CD4-positive, alpha-beta memory T cell (primary cell): ENCODE data around the gene PPP2R2B. TPM values are rescaled to one million over a fixed set of nuclear protein-coding genes. Genes with fewer than 3 reads are reported as not detected.

Source experiments
- CTCF ChIA-PET: fragments of 350-600 bp; sonication (Branson Sonifier 250); formaldehyde crosslinking; loops from one replicate; lab custom pipeline; 2021; ENCODE audit warnings: inconsistent platforms; ENCODE audit not compliant: partially characterized antibody; lab: Charles Lee
- POLR2A ChIA-PET: fragments of 350-600 bp; sonication (Branson Sonifier 250); formaldehyde crosslinking; loops from one replicate; lab custom pipeline; 2021; ENCODE audit not compliant: partially characterized antibody; lab: Charles Lee
- DNase-seq, 5 donors: peaks; one replicate each; pipeline versions ENCODE4 v3.0.0 to v3.0.0-alpha.2; 2020 to 2022; ENCODE audit warnings: mixed read lengths in 1 of 5
- H3K27ac ChIP-seq: one replicate; pipeline ENCODE4 v1.7.0; 2013; ENCODE audit warnings: low read depth, low read length
- H3K27me3 ChIP-seq: 2 replicates; pipeline ENCODE4 v1.7.0; 2013; ENCODE audit warnings: mild to moderate bottlenecking, low read length, moderate library complexity; ENCODE audit not compliant: insufficient read depth
- H3K36me3 ChIP-seq: 2 replicates; pipeline ENCODE4 v1.7.0; 2013; ENCODE audit warnings: mild to moderate bottlenecking, low read length, moderate library complexity; ENCODE audit not compliant: insufficient read depth
- H3K4me1 ChIP-seq: 2 replicates; pipeline ENCODE4 v1.7.0; 2013; ENCODE audit warnings: mild to moderate bottlenecking, low read length, moderate library complexity; ENCODE audit not compliant: insufficient read depth
- H3K4me3 ChIP-seq, 2 donors: one replicate each; pipeline ENCODE4 v1.7.0; 2013; ENCODE audit warnings: low read length in 2 of 2, mild to moderate bottlenecking in 1 of 2
- H3K9me3 ChIP-seq, 2 donors: one replicate each; pipeline ENCODE4 v1.7.0; 2013; ENCODE audit warnings: low read length in 2 of 2, control low read depth in 1 of 2; ENCODE audit not compliant: control insufficient read depth in 1 of 2
- H3K27ac Mint-ChIP-seq, 7 donors: one replicate each; pipeline ENCODE4 v1.8.0; 2020 to 2021; ENCODE audit warnings: mixed read lengths in 7 of 7, mild to moderate bottlenecking in 6 of 7, inconsistent platforms in 3 of 7, moderate library complexity in 3 of 7
- H3K27me3 Mint-ChIP-seq, 2 donors: one replicate each; pipeline ENCODE4 v1.8.0; 2020 to 2021; ENCODE audit warnings: mixed read lengths in 2 of 2
- H3K36me3 Mint-ChIP-seq, 2 donors: one replicate each; pipeline ENCODE4 v1.8.0; 2020 to 2021; ENCODE audit warnings: mixed read lengths in 2 of 2, inconsistent platforms in 1 of 2, mild to moderate bottlenecking in 1 of 2
- H3K4me1 Mint-ChIP-seq, 4 donors: one replicate each; pipeline ENCODE4 v1.8.0; 2020 to 2021; ENCODE audit warnings: mixed read lengths in 4 of 4, mild to moderate bottlenecking in 1 of 4
- H3K4me3 Mint-ChIP-seq, 8 donors: one replicate each; pipeline ENCODE4 v1.8.0; 2020 to 2021; ENCODE audit warnings: mixed read lengths in 8 of 8, mild to moderate bottlenecking in 7 of 8, moderate library complexity in 6 of 8, inconsistent platforms in 3 of 8
- H3K9me3 Mint-ChIP-seq, 8 donors: one replicate each; pipeline ENCODE4 v1.8.0; 2020 to 2021; ENCODE audit warnings: mixed read lengths in 8 of 8, mild to moderate bottlenecking in 5 of 8, inconsistent platforms in 3 of 8, moderate library complexity in 1 of 8
- intact Hi-C: fragments of 100-400 bp; cut with micrococcal nuclease; formaldehyde crosslinking; loops from one replicate; pipeline ENCODE4 v1.15.1; 2023
- polyA plus RNA-seq, 2 donors: library from polyadenylated mRNA; unstranded; fragments of 300-500 nt; fragmentation: Illumina TruSeq; gene quantifications; one replicate each; pipeline ENCODE4 v1.2.3, GENCODE V29; 2021
- total RNA-seq, 2 experiments: library from RNA; stranded (reverse); gene quantifications; one replicate each; pipeline ENCODE4 v1.2.3, GENCODE V29; 2021

Gene PPP2R2B
- total and polyA plus RNA-seq, 4 experiments from 2014 or later, result 3.1 to 13.0 (median 6.7) TPM

GRCh38 chr5:146910239-146910638, 31.7 kb upstream of the PPP2R2B start:
- Histone ChIP-seq H3K27ac (no peak overlapping the region), H3K27me3 (no peaks in the 10 kb centered on the region), H3K4me3 (no peak overlapping the region), H3K4me1 (peaks cover 3% of the 10 kb centered on the region), H3K9me3 (no peaks in the 10 kb centered on the region), H3K36me3 (no peaks in the 10 kb centered on the region)
- intact Hi-C loops, result no loop called here
- no peak for DNase-seq
- ChIA-PET POLR2A (no interaction called here), CTCF (interaction anchor here (0.9 kb wide), 1 partner anchor 10 kb away, joined by 3 read pairs; no protein-coding TSS in a partner anchor)
- no peaks in the 10 kb centered on the region for H3K27me3 Mint-ChIP-seq
- H3K4me3 Mint-ChIP-seq, result no peak overlapping the region
- no peak overlapping the region for H3K27ac Mint-ChIP-seq
- peaks cover 0 to 2% (median 0%) of the 10 kb centered on the region in 8 donors for H3K9me3 Mint-ChIP-seq
- peaks cover 3 to 7% (median 4%) of the 10 kb centered on the region in 4 donors for H3K4me1 Mint-ChIP-seq
- no peaks in the 10 kb centered on the region for H3K36me3 Mint-ChIP-seq

- Mint-ChIP-seq H3K27ac (no peak overlapping the region), H3K4me3 (no peak overlapping the region), H3K27me3 (peaks cover 1 to 2% of the 10 kb centered on the region in 2 donors), H3K9me3 (peaks cover 0 to 4% (median 0%) of the 10 kb centered on the region in 8 donors), H3K36me3 (no peaks in the 10 kb centered on the region), H3K4me1 (peaks cover 3 to 7% (median 4%) of the 10 kb centered on the region in 4 donors)
- no peaks in the 10 kb centered on the region for H3K36me3 ChIP-seq
- no peaks in the 10 kb centered on the region for H3K9me3 ChIP-seq
- ChIA-PET POLR2A (no interaction called here), CTCF (interaction anchor here (0.9 to 1.6 kb wide), 2 partner anchors 9 to 56 kb away, joined by 3 to 4 read pairs; no protein-coding TSS in a partner anchor)
- H3K4me3 ChIP-seq, result no peak overlapping the region
- intact Hi-C loops, result no loop called here
- H3K27me3 ChIP-seq, result no peaks in the 10 kb centered on the region
- DNase-seq, result no peak
- H3K4me1 ChIP-seq, result peaks cover 3% of the 10 kb centered on the region
- no peak overlapping the region for H3K27ac ChIP-seq
These were observed 30.9 kb upstream of the PPP2R2B start for GRCh38 chr5:146909255-146910068.

GRCh38 chr5:146906803-146907202, 28.2 kb upstream of the PPP2R2B start:
- Histone ChIP-seq H3K27ac (no peak overlapping the region), H3K4me1 (peaks cover 3% of the 10 kb centered on the region), H3K27me3 (no peaks in the 10 kb centered on the region), H3K9me3 (no peaks in the 10 kb centered on the region), H3K4me3 (no peak overlapping the region), H3K36me3 (no peaks in the 10 kb centered on the region)
- CTCF ChIA-PET, result no interaction called here
- intact Hi-C loops, result no loop called here
- H3K4me1 Mint-ChIP-seq, result peaks cover 0 to 3% (median under 1%) of the 10 kb centered on the region in 4 donors
- no peaks in the 10 kb centered on the region for H3K36me3 Mint-ChIP-seq
- peaks cover 2 to 3% of the 10 kb centered on the region in 2 donors for H3K27me3 Mint-ChIP-seq
- H3K9me3 Mint-ChIP-seq, result peaks cover 0 to 2% (median 0%) of the 10 kb centered on the region in 8 donors
- DNase-seq, result no peak
- POLR2A ChIA-PET, result no interaction called here
- no peak overlapping the region for H3K4me3 Mint-ChIP-seq
- H3K27ac Mint-ChIP-seq, result no peak overlapping the region

- Mint-ChIP-seq H3K36me3 (no peaks in the 10 kb centered on the region), H3K27ac (no peak overlapping the region), H3K27me3 (peaks cover 2 to 3% of the 10 kb centered on the region in 2 donors), H3K4me1 (peaks cover 0 to 2% (median 0%) of the 10 kb centered on the region in 4 donors), H3K4me3 (no peak overlapping the region), H3K9me3 (peaks cover 0 to 2% (median 0%) of the 10 kb centered on the region in 8 donors)
- Histone ChIP-seq H3K4me3 (no peak overlapping the region), H3K4me1 (no peaks in the 10 kb centered on the region), H3K27ac (no peak overlapping the region), H3K9me3 (no peaks in the 10 kb centered on the region), H3K36me3 (no peaks in the 10 kb centered on the region), H3K27me3 (no peaks in the 10 kb centered on the region)
- intact Hi-C loops, result no loop called here
- ChIA-PET CTCF (no interaction called here), POLR2A (no interaction called here)
- no peak for DNase-seq
These were observed 26.3 kb upstream of the PPP2R2B start for GRCh38 chr5:146904890-146905289.

GRCh38 chr5:146903789-146904188, 25.2 kb upstream of the PPP2R2B start:
- no peak overlapping the region for H3K27ac ChIP-seq
- ChIA-PET CTCF (no interaction called here), POLR2A (no interaction called here)
- H3K36me3 ChIP-seq, result no peaks in the 10 kb centered on the region
- H3K4me1 ChIP-seq, result no peaks in the 10 kb centered on the region
- H3K27ac Mint-ChIP-seq, result no peak overlapping the region
- DNase-seq, result no peak
- peaks cover 0 to 2% (median 0%) of the 10 kb centered on the region in 8 donors for H3K9me3 Mint-ChIP-seq
- intact Hi-C loops, result no loop called here
- H3K36me3 Mint-ChIP-seq, result no peaks in the 10 kb centered on the region
- no peaks in the 10 kb centered on the region for H3K27me3 ChIP-seq
- peaks cover 0 to 2% (median 0%) of the 10 kb centered on the region in 4 donors for H3K4me1 Mint-ChIP-seq
- H3K27me3 Mint-ChIP-seq, result peaks cover 2 to 3% of the 10 kb centered on the region in 2 donors
- H3K9me3 ChIP-seq, result no peaks in the 10 kb centered on the region
- no peak overlapping the region for H3K4me3 ChIP-seq
- H3K4me3 Mint-ChIP-seq, result no peak overlapping the region

DNA sequence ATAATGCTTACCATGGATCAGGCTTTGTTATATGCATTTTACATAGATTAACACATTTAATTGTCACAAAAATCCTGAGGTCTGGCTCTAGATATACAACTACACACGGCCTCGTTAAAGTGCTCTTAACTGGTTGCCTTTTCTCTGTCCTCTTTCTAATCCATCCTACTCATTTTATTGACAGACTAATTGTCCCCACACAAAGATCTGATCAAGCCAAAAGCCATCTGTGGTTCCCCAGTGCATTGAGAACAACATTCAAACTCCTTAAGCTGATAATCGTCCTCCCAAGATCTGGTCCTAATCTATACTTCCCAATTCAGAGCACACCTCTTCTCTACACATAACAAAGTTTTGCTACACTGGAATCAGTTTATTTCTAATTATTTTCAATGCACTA, 23.9 kb upstream of the PPP2R2B start:
- Mint-ChIP-seq H3K4me1 (peaks cover 0 to under 1% (median 0%) of the 10 kb centered on the region in 4 donors), H3K36me3 (no peaks in the 10 kb centered on the region), H3K27me3 (peaks cover 2 to 3% of the 10 kb centered on the region in 2 donors), H3K27ac (no peak overlapping the region), H3K9me3 (peaks cover 0 to 2% (median under 1%) of the 10 kb centered on the region in 8 donors), H3K4me3 (no peak overlapping the region)
- no peak overlapping the region for H3K4me3 ChIP-seq
- H3K4me1 ChIP-seq, result no peaks in the 10 kb centered on the region
- H3K27me3 ChIP-seq, result no peaks in the 10 kb centered on the region
- POLR2A ChIA-PET, result no interaction called here
- no peak for DNase-seq
- no peak overlapping the region for H3K27ac ChIP-seq
- H3K9me3 ChIP-seq, result no peaks in the 10 kb centered on the region
- intact Hi-C loops, result no loop called here
- CTCF ChIA-PET, result no interaction called here
- no peaks in the 10 kb centered on the region for H3K36me3 ChIP-seq

DNA sequence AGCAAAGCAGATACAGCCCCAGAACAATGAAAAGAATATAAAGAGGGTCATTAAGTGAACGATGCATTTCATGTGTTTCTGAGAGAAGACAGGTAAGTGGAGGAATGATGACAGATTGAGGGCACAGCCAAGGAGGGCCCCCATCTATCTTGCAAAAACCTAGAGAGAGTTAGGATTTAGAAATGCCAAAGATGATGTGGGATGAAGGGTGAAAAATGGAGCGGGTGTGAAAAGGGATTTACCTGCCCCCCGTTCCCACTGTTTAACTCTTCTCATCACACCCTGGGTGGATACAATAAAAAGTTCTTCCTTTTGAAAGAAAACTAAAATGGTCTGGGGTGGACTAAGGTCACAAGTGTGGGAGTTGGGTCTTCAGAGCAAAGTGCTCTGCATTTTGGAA, 18.5 kb upstream of the PPP2R2B start:
- no peak overlapping the region for H3K27ac ChIP-seq
- no peak for DNase-seq
- POLR2A ChIA-PET, result no interaction called here
- H3K27me3 ChIP-seq, result no peaks in the 10 kb centered on the region
- no peaks in the 10 kb centered on the region for H3K9me3 ChIP-seq
- Mint-ChIP-seq H3K27ac (no peak overlapping the region), H3K36me3 (no peaks in the 10 kb centered on the region), H3K4me1 (peaks cover 7 to 8% (median 7%) of the 10 kb centered on the region in 4 donors), H3K9me3 (peaks cover 0 to 8% (median 1%) of the 10 kb centered on the region in 8 donors), H3K4me3 (no peak overlapping the region), H3K27me3 (peaks cover 0 to under 1% of the 10 kb centered on the region in 2 donors)
- H3K36me3 ChIP-seq, result no peaks in the 10 kb centered on the region
- intact Hi-C loops, result no loop called here
- no peak overlapping the region for H3K4me3 ChIP-seq
- CTCF ChIA-PET, result no interaction called here
- peaks cover 6% of the 10 kb centered on the region for H3K4me1 ChIP-seq
